Measurements from ENCODE around the gene F8.
"Not testable (repeated sequence)": the region's sequence is repeated elsewhere in the genome, so short reads cannot be mapped to it uniquely, and the experiment has no call there.

Gene F8

GRCh38 chrX:154834562-154834961, 188.0 kb downstream of the F8 start, which contains the start of gene SMIM9:
Gene SMIM9, minus strand, starts transcription at chrX:154834662. Its CDS starts 3,806 bp downstream, at chrX:154830856.
- Histone ChIP-seq H3K36me3 (ENCODE audit: control insufficient read depth, insufficient read depth, low read length) (no peaks in the 10 kb centered on the region), H3K9me3 (ENCODE audit: control insufficient read depth, insufficient read depth, low read length) (no peaks in the 10 kb centered on the region), H3K4me1 (ENCODE audit: control insufficient read depth, insufficient read depth, low read length) (no peaks in the 10 kb centered on the region), H3K9ac (ENCODE audit: low read depth, low read length) (no peak within 1 kb of the TSS), H3K27me3 (ENCODE audit: control insufficient read depth, insufficient read depth, low read length) (no peaks in the 10 kb centered on the region), H3K4me3 (ENCODE audit: low read depth, low read length) (no peak within 1 kb of the TSS)

- Histone ChIP-seq H3K4me3 (ENCODE audit: low read depth, low read length) (no peak overlapping the region), H3K4me1 (ENCODE audit: control insufficient read depth, insufficient read depth, low read length) (no peaks in the 10 kb centered on the region), H3K36me3 (ENCODE audit: control insufficient read depth, insufficient read depth, low read length) (no peaks in the 10 kb centered on the region), H3K27me3 (ENCODE audit: control insufficient read depth, insufficient read depth, low read length) (no peaks in the 10 kb centered on the region), H3K9me3 (ENCODE audit: control insufficient read depth, insufficient read depth, low read length) (no peaks in the 10 kb centered on the region), H3K9ac (ENCODE audit: low read depth, low read length) (no peak overlapping the region)
Measured at GRCh38 chrX:154833746-154834274, 188.7 kb downstream of the F8 start.

- Histone ChIP-seq H3K4me1 (ENCODE audit: control insufficient read depth, insufficient read depth, low read length) (no peaks in the 10 kb centered on the region), H3K9me3 (ENCODE audit: control insufficient read depth, insufficient read depth, low read length) (no peaks in the 10 kb centered on the region), H3K9ac (ENCODE audit: low read depth, low read length) (no peak overlapping the region), H3K36me3 (ENCODE audit: control insufficient read depth, insufficient read depth, low read length) (no peaks in the 10 kb centered on the region), H3K4me3 (ENCODE audit: low read depth, low read length) (no peak overlapping the region), H3K27me3 (ENCODE audit: control insufficient read depth, insufficient read depth, low read length) (no peaks in the 10 kb centered on the region)
Measured at GRCh38 chrX:154829926-154830442, 192.5 kb downstream of the F8 start.

- no peaks in the 10 kb centered on the region for H3K27me3 ChIP-seq (ENCODE audit: control insufficient read depth, insufficient read depth, low read length)
- no peaks in the 10 kb centered on the region for H3K4me1 ChIP-seq (ENCODE audit: control insufficient read depth, insufficient read depth, low read length)
- H3K36me3 ChIP-seq (ENCODE audit: control insufficient read depth, insufficient read depth, low read length) = no peaks in the 10 kb centered on the region
- H3K9me3 ChIP-seq (ENCODE audit: control insufficient read depth, insufficient read depth, low read length) = no peaks in the 10 kb centered on the region
- H3K9ac ChIP-seq (ENCODE audit: low read depth, low read length) = no peak overlapping the region
- H3K4me3 ChIP-seq (ENCODE audit: low read depth, low read length) = no peak overlapping the region
Measured at GRCh38 chrX:154829134-154829533, 193.4 kb downstream of the F8 start.

GRCh38 chrX:154828016-154828408, 194.5 kb downstream of the F8 start:
- no peaks in the 10 kb centered on the region for H3K27me3 ChIP-seq (ENCODE audit: control insufficient read depth, insufficient read depth, low read length)
- no peaks in the 10 kb centered on the region for H3K9me3 ChIP-seq (ENCODE audit: control insufficient read depth, insufficient read depth, low read length)
- H3K9ac ChIP-seq (ENCODE audit: low read depth, low read length) = no peak overlapping the region
- H3K36me3 ChIP-seq (ENCODE audit: control insufficient read depth, insufficient read depth, low read length) = no peaks in the 10 kb centered on the region
- no peaks in the 10 kb centered on the region for H3K4me1 ChIP-seq (ENCODE audit: control insufficient read depth, insufficient read depth, low read length)
- H3K4me3 ChIP-seq (ENCODE audit: low read depth, low read length) = no peak overlapping the region

GRCh38 chrX:154827194-154828015, 195.1 kb downstream of the F8 start:
- no peaks in the 10 kb centered on the region for H3K36me3 ChIP-seq (ENCODE audit: control insufficient read depth, insufficient read depth, low read length)
- no peak overlapping the region for H3K4me3 ChIP-seq (ENCODE audit: low read depth, low read length)
- H3K9me3 ChIP-seq (ENCODE audit: control insufficient read depth, insufficient read depth, low read length) = no peaks in the 10 kb centered on the region
- H3K9ac ChIP-seq (ENCODE audit: low read depth, low read length) = no peak overlapping the region
- no peaks in the 10 kb centered on the region for H3K27me3 ChIP-seq (ENCODE audit: control insufficient read depth, insufficient read depth, low read length)
- H3K4me1 ChIP-seq (ENCODE audit: control insufficient read depth, insufficient read depth, low read length) = no peaks in the 10 kb centered on the region

- not testable (repeated sequence) for H3K27me3 ChIP-seq (ENCODE audit: control insufficient read depth, insufficient read depth, low read length); H3K9me3 ChIP-seq (ENCODE audit: control insufficient read depth, insufficient read depth, low read length); H3K4me3 ChIP-seq (ENCODE audit: low read depth, low read length); H3K36me3 ChIP-seq (ENCODE audit: control insufficient read depth, insufficient read depth, low read length); H3K9ac ChIP-seq (ENCODE audit: low read depth, low read length)
- peaks cover 11% of the 10 kb centered on the region for H3K4me1 ChIP-seq (ENCODE audit: control insufficient read depth, insufficient read depth, low read length)
Measured at GRCh38 chrX:154825586-154825985, 196.9 kb downstream of the F8 start.

GRCh38 chrX:154824638-154825037, 197.9 kb downstream of the F8 start:
- Histone ChIP-seq H3K4me1 (ENCODE audit: control insufficient read depth, insufficient read depth, low read length) (peaks cover 15% of the 10 kb centered on the region), H3K36me3 (ENCODE audit: control insufficient read depth, insufficient read depth, low read length) (no peaks in the 10 kb centered on the region), H3K9me3 (ENCODE audit: control insufficient read depth, insufficient read depth, low read length) (no peaks in the 10 kb centered on the region), H3K9ac (ENCODE audit: low read depth, low read length) (no peak overlapping the region), H3K4me3 (ENCODE audit: low read depth, low read length) (no peak overlapping the region), H3K27me3 (ENCODE audit: control insufficient read depth, insufficient read depth, low read length) (no peaks in the 10 kb centered on the region)

- Histone ChIP-seq H3K9ac (ENCODE audit: low read depth, low read length) (no peak overlapping the region), H3K27me3 (ENCODE audit: control insufficient read depth, insufficient read depth, low read length) (no peaks in the 10 kb centered on the region), H3K9me3 (ENCODE audit: control insufficient read depth, insufficient read depth, low read length) (no peaks in the 10 kb centered on the region), H3K4me1 (ENCODE audit: control insufficient read depth, insufficient read depth, low read length) (peaks cover 17% of the 10 kb centered on the region), H3K4me3 (ENCODE audit: low read depth, low read length) (no peak overlapping the region), H3K36me3 (ENCODE audit: control insufficient read depth, insufficient read depth, low read length) (no peaks in the 10 kb centered on the region)
Measured at GRCh38 chrX:154822029-154822428, 200.5 kb downstream of the F8 start.

GRCh38 chrX:154821523-154821922, 201.0 kb downstream of the F8 start:
- Histone ChIP-seq H3K4me3 (ENCODE audit: low read depth, low read length) (no peak overlapping the region), H3K4me1 (ENCODE audit: control insufficient read depth, insufficient read depth, low read length) (peaks cover 17% of the 10 kb centered on the region), H3K9ac (ENCODE audit: low read depth, low read length) (no peak overlapping the region)

GRCh38 chrX:154819771-154820341, 202.7 kb downstream of the F8 start:
- H3K4me3 ChIP-seq (ENCODE audit: low read depth, low read length) = no peak overlapping the region
- H3K36me3 ChIP-seq (ENCODE audit: control insufficient read depth, insufficient read depth, low read length) = no peaks in the 10 kb centered on the region

More at GRCh38 chrX:154821523-154821922, 201.0 kb downstream of the F8 start:
- H3K36me3 ChIP-seq (ENCODE audit: control insufficient read depth, insufficient read depth, low read length) = no peaks in the 10 kb centered on the region
- no peaks in the 10 kb centered on the region for H3K27me3 ChIP-seq (ENCODE audit: control insufficient read depth, insufficient read depth, low read length)
- no peaks in the 10 kb centered on the region for H3K9me3 ChIP-seq (ENCODE audit: control insufficient read depth, insufficient read depth, low read length)

More at GRCh38 chrX:154819771-154820341, 202.7 kb downstream of the F8 start:
- H3K9ac ChIP-seq (ENCODE audit: low read depth, low read length) = no peak overlapping the region
- H3K9me3 ChIP-seq (ENCODE audit: control insufficient read depth, insufficient read depth, low read length) = no peaks in the 10 kb centered on the region
- H3K4me1 ChIP-seq (ENCODE audit: control insufficient read depth, insufficient read depth, low read length) = peaks cover 17% of the 10 kb centered on the region
- no peaks in the 10 kb centered on the region for H3K27me3 ChIP-seq (ENCODE audit: control insufficient read depth, insufficient read depth, low read length)
